NCI-H1105 treated with DMSO at 0.1 percent for 48 hours (cell line): Measurements from ENCODE around the gene TFCP2L1.
A peak's percentile ranks its signal among the peaks of the same experiment; 100 is the strongest.
"Not testable (repeated sequence)": the region's sequence is repeated elsewhere in the genome, so short reads cannot be mapped to it uniquely, and the experiment has no call there.

ENCODE experiments used
- DNase-seq: peaks from one replicate; lab custom pipeline; 2025; lab: John Stamatoyannopoulos, UW

TFCP2L1 gene

GRCh38 chr2:121284463-121285449 is at the start of gene TFCP2L1:
TSS of gene TFCP2L1 (minus strand) at chr2:121285202. CDS start at chr2:121285109, 93 bp downstream.
- DNase-seq, result peak; percentile 67

- DNase-seq, result no peak
Observed at GRCh38 chr2:121333834-121334558, 49.0 kb upstream of the TFCP2L1 start.

- DNase-seq, result no peak
Observed at GRCh38 chr2:121333231-121333630, 48.2 kb upstream of the TFCP2L1 start.

- not testable (repeated sequence) for DNase-seq
Observed at GRCh38 chr2:121331324-121331723, 46.3 kb upstream of the TFCP2L1 start.

GRCh38 chr2:121330921-121331320 is 45.9 kb upstream of the TFCP2L1 start:
- DNase-seq, result no peak

GRCh38 chr2:121329786-121330185 is 44.8 kb upstream of the TFCP2L1 start:
- no peak for DNase-seq

- DNase-seq, result no peak
Observed at GRCh38 chr2:121326628-121327027, 41.6 kb upstream of the TFCP2L1 start.

- DNase-seq, result no peak
Observed at GRCh38 chr2:121324601-121325000, 39.6 kb upstream of the TFCP2L1 start.

GRCh38 chr2:121321476-121321875 is 36.5 kb upstream of the TFCP2L1 start:
- DNase-seq, result no peak

- DNase-seq, result no peak
Observed at GRCh38 chr2:121319941-121320340, 34.9 kb upstream of the TFCP2L1 start.

GRCh38 chr2:121316986-121317385 is 32.0 kb upstream of the TFCP2L1 start:
- no peak for DNase-seq

GRCh38 chr2:121313701-121314100 is 28.7 kb upstream of the TFCP2L1 start:
- not testable (repeated sequence) for DNase-seq

- DNase-seq, result no peak
Observed at GRCh38 chr2:121309801-121310200, 24.8 kb upstream of the TFCP2L1 start.

GRCh38 chr2:121309323-121309722 is 24.3 kb upstream of the TFCP2L1 start:
- DNase-seq, result no peak

GRCh38 chr2:121307048-121307447 is 22.0 kb upstream of the TFCP2L1 start:
- no peak for DNase-seq

- DNase-seq, result no peak
Observed at GRCh38 chr2:121304941-121305340, 19.9 kb upstream of the TFCP2L1 start.

- DNase-seq, result no peak
Observed at GRCh38 chr2:121303531-121304263, 18.7 kb upstream of the TFCP2L1 start.

GRCh38 chr2:121301190-121301589 is 16.2 kb upstream of the TFCP2L1 start:
- not testable (repeated sequence) for DNase-seq

- DNase-seq, result no peak
Observed at GRCh38 chr2:121298476-121298875, 13.5 kb upstream of the TFCP2L1 start.

- DNase-seq, result not testable (repeated sequence)
Observed at GRCh38 chr2:121297866-121298265, 12.9 kb upstream of the TFCP2L1 start.

GRCh38 chr2:121297217-121297830 is 12.3 kb upstream of the TFCP2L1 start:
- DNase-seq, result peak; percentile 2
